Transverse colon (tissue), 4 donors: ENCODE measurements around the gene CRK.

ENCODE experiments used
- CTCF ChIP-seq, 5 experiments: fragments of 200-600 bp in 3 of 5; fragments of 450-650 bp in 2 of 5; sonication (generic) in 3 of 5; IDR thresholded peaks; 1 replicate in 2 of 5; 2 replicates in 3 of 5; pipeline ENCODE4 v1.5.1; 2016 to 2017; ENCODE audit warnings: antibody characterized with exemption in 5 of 5, inconsistent platforms in 3 of 5, mild to moderate bottlenecking in 2 of 5, moderate library complexity in 1 of 5
- EP300 ChIP-seq: sonication (generic); formaldehyde crosslinking; IDR thresholded peaks from one replicate; pipeline ENCODE4 v1.6.1; 2017; ENCODE audit warnings: antibody characterized with exemption, low read depth
- POLR2A ChIP-seq: fragments of 450-650 bp; IDR thresholded peaks from one replicate; pipeline ENCODE4 v1.6.1; 2016; ENCODE audit warnings: antibody characterized with exemption, mild to moderate bottlenecking, moderate library complexity
- POLR2AphosphoS5 ChIP-seq, 3 donors: sonication (generic); formaldehyde crosslinking; IDR thresholded peaks; one replicate each; pipeline ENCODE4 v1.6.1; 2016; ENCODE audit warnings: antibody characterized with exemption in 3 of 3

- TF ChIP-seq CTCF (IDR thresholded peaks at IDR 0.05) (peak in 1 of 5 experiments; percentile 28), POLR2AphosphoS5 (IDR thresholded peaks at IDR 0.05) (peak; percentile 41 to 62 (median 56)), POLR2A (peak; percentile 53), EP300 (no peak)
These were observed 32.1 kb upstream of the CRK start for GRCh38 chr17:1487939-1488825.
